Measurements from ENCODE around the gene KCNJ11. TPM values are rescaled to one million over a fixed set of nuclear protein-coding genes. Genes with fewer than 3 reads are reported as not detected.

KCNJ11 gene
- total and polyA plus RNA-seq, 2 donors (not counting 3 experiments of a cell fraction or from before 2014, with no cell fraction given): 0.04 TPM; not detected in 1

GRCh38 chr11:17395554-17395961, 7.1 kb upstream of the KCNJ11 start:
- H3K27me3 ChIP-seq (ENCODE audit: control insufficient read depth in 2 of 2, insufficient read depth in 2 of 2, low read length in 2 of 2): peaks cover 5 to 9% of the 10 kb centered on the region in 2 experiments
- dilution Hi-C loops (cut with MboI; ENCODE audit: extremely low pct_ligation_motif_present, low sequenced_read_pairs): no loop called here
- H3K9ac ChIP-seq (replicated peaks; ENCODE audit: extremely low read depth, insufficient read depth, low read length): no peak overlapping the region
- no peaks in the 10 kb centered on the region for H3K9me1 ChIP-seq (replicated peaks; ENCODE audit: control insufficient read depth, extremely low read depth, insufficient read depth, low read length)
- H3K27ac ChIP-seq (ENCODE audit: insufficient read depth, low read depth, low read length): no peak overlapping the region
- intact Hi-C loops (cut with micrococcal nuclease): no loop called here
- H3K4me2 ChIP-seq (ENCODE audit: insufficient read depth, low read length): no peak overlapping the region
- no peak for DNase-seq (ENCODE audit: low read depth, low spot score)
- TF ChIP-seq POLR2AphosphoS5 (IDR thresholded peaks at IDR 0.05; ENCODE audit: insufficient read depth, low read depth, low read length): no peak
- no peak for TF ChIP-seq MYC (IDR thresholded peaks at IDR 0.05; ENCODE audit: low read depth, low read length)
- TF ChIP-seq JUN (IDR thresholded peaks at IDR 0.05; ENCODE audit: borderline replicate concordance, insufficient read depth, insufficient read length, low read depth): no peak
- no peak for TF ChIP-seq FOS (IDR thresholded peaks at IDR 0.05; ENCODE audit: borderline replicate concordance, insufficient read depth, low read length)
- TF ChIP-seq POLR2A (IDR thresholded peaks at IDR 0.05; ENCODE audit: low read depth, low read length): no peak
- no peak for TF ChIP-seq GATA2 (IDR thresholded peaks at IDR 0.05; ENCODE audit: insufficient read depth, insufficient read length, low read depth, low read length)
- no peak for TF ChIP-seq CTCF (IDR thresholded peaks at IDR 0.05; ENCODE audit: extremely low read depth in 1 of 2, insufficient read depth in 1 of 2, low read depth in 1 of 2, low read length in 2 of 2)
- TF ChIP-seq EZH2 (IDR thresholded peaks at IDR 0.05; ENCODE audit: borderline replicate concordance, low read depth, low read length, severe bottlenecking): no peak
- TF ChIP-seq MAX (IDR thresholded peaks at IDR 0.05; ENCODE audit: insufficient read depth, insufficient read length): no peak
- H2AFZ ChIP-seq (ENCODE audit: low read depth, low read length): no peak overlapping the region
- H3K4me3 ChIP-seq (replicated peaks in 1 of 3; ENCODE audit: insufficient read depth in 1 of 3, low read depth in 1 of 3, low read length in 3 of 3): no peak overlapping the region
- no peaks in the 10 kb centered on the region for H3K36me3 ChIP-seq (ENCODE audit: control insufficient read depth in 2 of 2, extremely low read depth in 1 of 2, insufficient read depth in 2 of 2, low read length in 2 of 2)
- no peaks in the 10 kb centered on the region for H3K9me3 ChIP-seq (replicated peaks; ENCODE audit: control insufficient read depth, insufficient read depth, low read length)
- no peaks in the 10 kb centered on the region for H3K4me1 ChIP-seq (ENCODE audit: control insufficient read depth, extremely low read depth, insufficient read depth, low read length)
- no TSS peak for BruUV-seq (replicated peaks)
- ChIA-PET POLR2A (no interaction called here), CTCF (no interaction called here)
- no peaks in the 10 kb centered on the region for H3K79me2 ChIP-seq (ENCODE audit: control insufficient read depth, insufficient read depth, low read length)
- FAIRE-seq: no peak
- no peaks in the 10 kb centered on the region for H4K20me1 ChIP-seq (replicated peaks; ENCODE audit: control insufficient read depth, extremely low read depth, insufficient read depth, low read length)

Measured in endothelial cell of umbilical vein (primary cell).